GM12892 (cell line): ENCODE measurements around the gene ARMC2.

Experiments
- DNase-seq: peaks from one replicate; pipeline ENCODE4 v3.0.0; 2011; ENCODE audit not compliant: insufficient read length
- FAIRE-seq: peaks from 2 replicates; lab custom pipeline; 2011; peaks lifted over from hg19 to GRCh38; lab: Jason Lieb, UNC
- POLR2A ChIP-seq: IDR thresholded peaks from 2 replicates; pipeline ENCODE4 v1.6.1; 2011; ENCODE audit warnings: low read depth, low read length, control low read depth
- POLR2AphosphoS5 ChIP-seq: IDR thresholded peaks from 2 replicates; pipeline ENCODE4 v1.6.1; 2011; ENCODE audit warnings: low read depth, low read length, control low read depth
- TAF1 ChIP-seq: IDR thresholded peaks from 2 replicates; pipeline ENCODE4 v1.6.1; 2011; ENCODE audit warnings: low read depth, mild to moderate bottlenecking, control low read depth, low read length, borderline replicate concordance

ARMC2 gene

GRCh38 chr6:108989700-108990099, 141.5 kb downstream of the ARMC2 start:
- FAIRE-seq: no peak
- no peak for DNase-seq
- TF ChIP-seq POLR2A (no peak), TAF1 (no peak), POLR2AphosphoS5 (no peak)

DNA sequence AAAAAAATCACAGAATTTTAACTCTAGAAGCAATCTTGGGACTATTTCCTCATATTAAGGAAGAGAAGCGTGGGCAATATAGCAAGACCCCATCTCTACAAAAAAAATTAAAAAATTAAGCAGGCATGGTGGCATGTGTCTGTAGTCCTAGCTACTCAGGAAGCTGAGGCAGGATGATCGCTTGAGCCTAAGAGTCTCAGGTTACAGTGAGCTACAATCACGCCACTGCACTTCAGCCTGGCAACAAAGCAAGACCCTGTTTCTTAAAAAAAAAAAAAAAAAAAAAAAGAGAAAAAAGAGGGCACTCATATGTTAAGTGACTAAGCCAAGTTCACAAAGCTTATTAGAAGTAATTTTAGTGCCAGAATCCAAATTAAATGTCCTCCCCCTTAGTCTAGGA, 145.7 kb downstream of the ARMC2 start:
- DNase-seq (no peak), FAIRE-seq (no peak)
- no peak for TF ChIP-seq TAF1
- TF ChIP-seq POLR2AphosphoS5: no peak
- no peak for TF ChIP-seq POLR2A

- no peak for TF ChIP-seq POLR2AphosphoS5
- no peak for TF ChIP-seq POLR2A
- no peak for TF ChIP-seq TAF1
- DNase-seq (no peak), FAIRE-seq (no peak)
Observed at GRCh38 chr6:108995296-108995695, 147.1 kb downstream of the ARMC2 start.

GRCh38 chr6:108996208-108996607, 148.0 kb downstream of the ARMC2 start:
- FAIRE-seq: no peak
- TF ChIP-seq POLR2A: no peak
- TF ChIP-seq POLR2AphosphoS5: no peak
- TF ChIP-seq TAF1: no peak
- DNase-seq: no peak

GRCh38 chr6:108998485-108998884, 150.3 kb downstream of the ARMC2 start:
- TF ChIP-seq POLR2AphosphoS5 (no peak), POLR2A (no peak), TAF1 (no peak)
- DNase-seq (no peak), FAIRE-seq (no peak)

- FAIRE-seq (no peak), DNase-seq (no peak)
- TF ChIP-seq POLR2AphosphoS5: no peak
Observed at GRCh38 chr6:108999428-108999827, 151.2 kb downstream of the ARMC2 start.

DNA sequence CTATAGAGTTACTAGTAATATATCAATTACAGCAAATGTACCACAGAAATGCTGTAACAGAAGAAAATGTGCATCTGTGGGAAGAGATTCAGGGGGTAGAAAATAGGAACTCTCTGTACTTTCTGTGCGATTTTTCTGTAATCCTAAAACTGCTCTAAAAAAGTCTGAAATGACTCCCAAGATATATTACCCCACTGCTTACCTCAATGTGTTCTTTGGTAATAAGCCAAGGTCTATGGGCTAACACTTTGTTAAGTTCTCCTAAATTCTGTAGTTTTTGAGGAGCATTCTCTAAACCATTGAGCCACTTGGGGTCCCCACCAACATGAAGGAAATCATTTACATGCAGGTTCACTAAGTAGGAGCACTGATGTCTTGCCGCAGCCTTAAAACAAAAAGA, 152.1 kb downstream of the ARMC2 start:
- TF ChIP-seq POLR2A (no peak), TAF1 (no peak), POLR2AphosphoS5 (no peak)
- no peak for FAIRE-seq
- no peak for DNase-seq

DNA sequence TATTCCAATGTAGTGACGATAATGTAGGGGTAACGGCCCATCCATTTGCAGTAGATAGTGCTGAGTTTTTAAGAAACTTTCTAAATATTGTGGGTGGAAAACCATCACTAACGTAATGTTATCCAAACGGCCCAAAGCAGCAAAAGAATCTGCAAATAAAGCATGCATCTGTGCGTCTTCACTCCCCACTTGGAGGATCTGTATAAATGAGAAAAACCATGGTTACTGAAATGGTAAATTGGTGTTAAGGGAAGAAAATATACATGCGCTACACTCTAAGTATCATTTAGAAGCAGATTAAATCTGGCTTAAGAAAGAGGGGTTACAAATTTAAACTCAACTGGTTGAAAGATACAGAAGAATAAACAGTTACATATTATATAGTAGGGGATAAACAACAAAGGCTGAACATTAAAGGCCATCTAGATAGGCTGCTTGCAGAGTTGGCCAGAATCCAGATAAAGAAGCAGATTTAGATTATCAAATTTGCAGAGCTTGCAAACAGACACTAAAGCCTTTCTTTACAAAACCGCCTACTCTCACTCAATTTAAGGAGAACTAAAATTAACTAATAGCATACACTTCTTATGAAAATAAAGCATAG, 153.2 kb downstream of the ARMC2 start:
- no peak for DNase-seq
- FAIRE-seq: no peak
- no peak for TF ChIP-seq TAF1
- TF ChIP-seq POLR2A: no peak
- TF ChIP-seq POLR2AphosphoS5: no peak

DNA sequence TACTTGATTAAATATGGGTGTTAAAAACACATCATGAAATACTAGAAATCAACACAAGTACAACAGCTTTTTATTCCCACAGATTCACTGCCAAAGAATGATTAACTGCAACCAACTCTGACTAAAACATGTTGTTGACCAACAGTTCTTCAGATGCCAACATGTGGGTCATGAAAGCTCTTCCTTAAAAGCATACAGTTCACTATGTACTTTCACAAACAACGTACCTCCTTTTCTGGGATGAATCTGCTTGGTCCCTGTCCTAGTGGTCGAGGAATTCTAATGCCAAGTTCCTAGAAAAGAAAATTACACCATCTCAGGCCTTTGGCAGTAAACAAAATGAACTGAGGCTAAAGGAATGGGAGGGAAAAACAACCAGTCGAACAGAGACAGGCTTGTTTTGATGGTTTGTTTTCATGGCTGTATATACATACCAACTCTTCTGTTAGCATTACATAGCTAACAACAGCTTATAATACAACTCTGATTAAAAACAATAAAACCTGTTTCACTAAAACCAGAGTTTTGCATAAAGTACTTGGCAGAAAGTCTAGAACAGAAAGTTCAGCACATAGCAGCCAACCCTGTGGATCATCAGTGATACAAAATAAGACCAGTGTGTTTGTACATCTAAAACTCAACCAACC, 154.0 kb downstream of the ARMC2 start:
- TF ChIP-seq TAF1 (no peak), POLR2A (no peak), POLR2AphosphoS5 (no peak)
- no peak for DNase-seq
- FAIRE-seq: peak; percentile 57

- DNase-seq: no peak
- no peak for FAIRE-seq
- no peak for TF ChIP-seq POLR2AphosphoS5
- TF ChIP-seq POLR2A: no peak
- TF ChIP-seq TAF1: no peak
Observed at GRCh38 chr6:109002882-109003281, 154.7 kb downstream of the ARMC2 start.

GRCh38 chr6:109006818-109007217, 158.6 kb downstream of the ARMC2 start:
- no peak for TF ChIP-seq POLR2A
- FAIRE-seq: no peak
- DNase-seq: no peak

GRCh38 chr6:109007521-109007920, 159.3 kb downstream of the ARMC2 start:
- DNase-seq (no peak), FAIRE-seq (no peak)
- no peak for TF ChIP-seq POLR2A
- no peak for TF ChIP-seq TAF1
- TF ChIP-seq POLR2AphosphoS5: no peak
